ENCODE data around the gene TBC1D17.

The TBC1D17 gene

DNA sequence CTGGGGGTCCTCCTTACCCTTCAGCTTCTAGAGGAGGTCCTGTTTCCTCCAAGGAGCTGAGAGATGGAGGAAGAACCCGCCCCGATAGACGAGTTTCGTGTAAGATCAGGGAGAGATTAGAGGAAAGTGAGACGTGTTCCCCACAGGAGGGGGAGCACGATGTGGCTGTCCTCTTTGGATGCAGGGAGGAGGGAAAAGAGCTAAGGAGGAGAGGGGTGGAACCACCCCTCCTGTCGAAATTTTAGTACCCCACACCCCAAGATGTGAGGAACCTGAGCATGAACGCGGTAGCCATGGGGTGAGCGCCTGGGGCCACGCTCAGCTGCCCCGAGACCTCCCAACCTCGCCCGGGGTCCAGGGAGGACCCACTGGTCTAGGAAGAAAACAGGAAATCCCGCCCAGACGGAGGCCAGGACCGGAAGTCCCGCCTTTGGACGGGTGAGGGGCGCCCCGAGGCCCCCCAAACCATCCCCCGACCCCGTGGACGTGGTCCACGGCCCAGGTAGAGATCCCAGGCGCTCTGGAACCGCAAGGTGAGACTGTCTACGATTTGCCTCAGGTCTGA is 1.6 kb upstream of the TBC1D17 start:
- DNase-seq (ENCODE audit: low read depth, low spot score) = no peak

- DNase-seq (ENCODE audit: low read depth, low spot score) = peak; percentile 98
Measured at GRCh38 chr19:49876422-49877019, 981 bp upstream of the TBC1D17 start.

- DNase-seq (ENCODE audit: low read depth, low spot score) = peak; percentile 93
Measured at GRCh38 chr19:49877879-49878743, 609 bp downstream of the TBC1D17 start.

DNA sequence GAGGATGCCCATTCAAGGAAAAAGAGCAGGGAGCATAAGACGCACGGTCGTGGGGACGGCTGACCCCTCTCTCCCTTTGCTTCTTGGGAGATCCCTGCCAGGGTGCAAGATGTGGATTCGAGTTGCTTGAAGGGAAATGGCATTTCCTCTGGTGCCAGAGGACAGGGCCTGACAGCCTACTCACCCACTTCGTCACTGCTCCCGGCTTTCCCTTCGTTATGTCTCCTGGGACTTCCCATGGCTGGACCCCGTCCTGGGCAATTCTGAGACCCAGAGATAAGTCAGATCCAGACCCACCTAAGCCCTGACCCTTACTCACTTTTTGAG is 1.2 kb downstream of the TBC1D17 start:
- DNase-seq (ENCODE audit: low read depth, low spot score) = no peak

- no peak for DNase-seq (ENCODE audit: low read depth, low spot score)
Measured at GRCh38 chr19:49879243-49879963, 1.9 kb downstream of the TBC1D17 start.

GRCh38 chr19:49880162-49880869 is 2.8 kb downstream of the TBC1D17 start:
- no peak for DNase-seq (ENCODE audit: low read depth, low spot score)

GRCh38 chr19:49881186-49881585 is 3.7 kb downstream of the TBC1D17 start:
- no peak for DNase-seq (ENCODE audit: low read depth, low spot score)

DNA sequence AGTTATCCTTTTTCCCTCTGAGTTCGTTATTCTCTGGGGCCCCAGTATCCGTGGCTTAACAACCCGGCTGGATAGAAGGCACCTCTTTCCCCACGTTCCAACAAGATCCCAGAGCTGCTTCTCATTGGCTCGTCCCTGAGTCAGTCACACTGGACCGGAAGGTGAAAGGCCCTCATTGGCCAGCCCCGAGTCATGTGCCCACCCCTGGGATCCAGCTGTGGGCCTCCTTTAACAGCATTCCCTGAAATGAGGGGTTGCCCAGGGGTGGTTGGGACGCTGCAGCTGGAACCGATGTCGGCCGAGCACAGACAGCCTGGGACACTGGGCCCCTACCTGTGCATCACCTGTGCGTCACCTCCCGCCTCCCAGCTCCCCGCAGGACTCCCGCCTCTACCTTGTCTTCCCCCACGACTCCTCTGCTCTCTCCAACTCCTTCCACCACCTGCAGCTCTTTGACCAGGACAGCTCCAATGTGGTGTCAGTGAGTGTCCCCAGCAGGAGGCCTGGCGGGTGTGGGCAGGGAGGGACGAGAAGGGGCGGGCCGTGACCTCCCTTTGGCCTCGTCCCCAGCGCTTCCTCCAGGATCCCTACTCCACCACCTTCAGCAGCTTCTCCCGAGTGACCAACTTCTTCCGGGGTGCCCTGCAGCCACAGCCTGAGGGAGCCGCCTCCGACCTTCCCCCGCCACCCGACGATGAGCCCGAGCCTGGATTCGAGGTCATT is 4.3 kb downstream of the TBC1D17 start:
- DNase-seq (ENCODE audit: low read depth, low spot score) = no peak

- DNase-seq (ENCODE audit: low read depth, low spot score) = no peak
Measured at GRCh38 chr19:49882643-49883042, 5.1 kb downstream of the TBC1D17 start.

GRCh38 chr19:49883094-49883493 is 5.6 kb downstream of the TBC1D17 start:
- DNase-seq (ENCODE audit: low read depth, low spot score) = no peak

DNA sequence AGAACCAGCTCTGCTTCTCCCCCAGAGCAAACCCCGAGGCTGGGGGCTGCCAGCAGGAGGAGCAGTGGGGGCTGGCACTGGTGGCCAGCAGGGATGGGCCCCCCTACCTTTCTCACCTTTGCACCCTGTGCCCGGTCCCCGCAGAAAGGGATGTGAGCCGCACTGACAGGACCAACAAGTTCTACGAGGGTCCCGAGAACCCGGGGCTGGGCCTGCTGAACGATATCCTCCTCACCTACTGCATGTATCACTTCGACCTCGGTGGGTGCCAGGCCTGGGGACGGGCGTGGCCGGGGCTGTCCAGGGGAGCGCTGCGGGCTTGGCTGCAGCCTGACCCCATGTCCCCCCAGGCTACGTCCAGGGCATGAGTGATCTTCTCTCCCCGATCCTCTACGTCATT is 6.6 kb downstream of the TBC1D17 start:
- no peak for DNase-seq (ENCODE audit: low read depth, low spot score)

DNA sequence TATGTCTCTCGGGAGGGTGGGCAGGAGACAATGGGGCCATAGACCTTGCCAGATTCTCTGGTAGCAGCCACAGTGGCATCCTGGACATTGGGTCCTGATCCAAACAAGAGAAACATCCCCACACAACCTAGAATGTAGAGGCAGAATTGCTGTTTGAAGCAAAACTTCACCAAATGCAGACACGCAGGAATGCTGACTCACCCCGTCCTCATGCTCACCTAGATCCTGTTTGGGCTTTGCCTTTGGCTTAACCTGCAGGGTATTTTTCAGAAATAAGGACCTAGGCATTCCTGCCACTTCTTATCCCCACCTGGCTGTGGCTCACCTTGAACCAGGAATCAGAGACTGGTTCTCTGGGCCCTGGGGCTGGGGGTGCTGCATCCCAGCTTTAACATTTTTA is 7.3 kb downstream of the TBC1D17 start:
- no peak for DNase-seq (ENCODE audit: low read depth, low spot score)

DNA sequence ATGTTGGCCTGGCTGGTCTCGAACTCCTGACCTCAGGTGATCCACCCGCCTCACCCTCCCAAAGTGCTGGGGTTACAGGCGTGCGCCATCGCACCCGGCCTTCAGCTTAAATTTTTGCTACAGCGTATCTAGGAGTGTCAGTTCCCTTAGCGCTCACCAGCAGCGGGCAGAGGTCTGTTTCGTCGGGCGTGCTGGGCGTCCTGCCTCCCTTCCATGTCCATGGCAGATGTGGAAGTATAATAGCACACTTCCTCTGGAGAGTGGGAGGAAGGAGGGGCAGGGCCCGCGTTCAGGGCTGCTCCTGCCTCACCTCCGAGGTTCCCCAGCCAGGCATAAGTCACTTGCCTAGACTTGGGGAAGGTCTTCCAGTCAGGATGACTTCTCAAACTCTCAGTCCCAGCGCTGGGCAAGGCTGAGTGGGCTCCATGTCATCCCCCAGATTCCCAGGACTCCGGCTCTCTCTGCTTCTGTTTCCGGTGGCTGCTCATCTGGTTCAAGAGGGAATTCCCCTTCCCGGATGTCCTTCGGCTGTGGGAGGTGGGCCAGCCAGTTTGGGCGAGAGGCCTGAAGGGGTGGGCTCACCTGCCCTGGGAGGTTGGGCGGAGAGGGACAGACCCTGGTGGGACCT is 9.6 kb downstream of the TBC1D17 start:
- no peak for DNase-seq (ENCODE audit: low read depth, low spot score)

- no peak for DNase-seq (ENCODE audit: low read depth, low spot score)
Measured at GRCh38 chr19:49887665-49888509, 10.4 kb downstream of the TBC1D17 start.

DNA sequence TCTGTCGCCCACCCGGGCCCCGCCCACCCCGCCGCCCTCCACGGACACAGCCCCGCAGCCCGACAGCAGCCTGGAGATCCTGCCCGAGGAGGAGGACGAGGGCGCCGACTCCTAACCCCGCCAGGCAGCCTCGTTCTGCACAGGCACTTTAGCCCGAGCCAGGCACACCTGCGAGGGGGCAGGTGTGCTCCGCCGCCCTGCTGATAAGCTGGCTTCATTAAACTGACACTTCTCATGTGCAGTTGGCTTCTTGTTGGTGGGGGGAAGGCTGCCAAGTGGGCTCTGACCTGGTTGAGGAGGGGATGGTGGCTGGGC is 11.0 kb downstream of the TBC1D17 start:
- no peak for DNase-seq (ENCODE audit: low read depth, low spot score)

GRCh38 chr19:49889038-49889686 is 11.7 kb downstream of the TBC1D17 start:
- DNase-seq (ENCODE audit: low read depth, low spot score) = no peak

GRCh38 chr19:49889687-49890348 is 12.3 kb downstream of the TBC1D17 start:
- DNase-seq (ENCODE audit: low read depth, low spot score) = no peak

DNA sequence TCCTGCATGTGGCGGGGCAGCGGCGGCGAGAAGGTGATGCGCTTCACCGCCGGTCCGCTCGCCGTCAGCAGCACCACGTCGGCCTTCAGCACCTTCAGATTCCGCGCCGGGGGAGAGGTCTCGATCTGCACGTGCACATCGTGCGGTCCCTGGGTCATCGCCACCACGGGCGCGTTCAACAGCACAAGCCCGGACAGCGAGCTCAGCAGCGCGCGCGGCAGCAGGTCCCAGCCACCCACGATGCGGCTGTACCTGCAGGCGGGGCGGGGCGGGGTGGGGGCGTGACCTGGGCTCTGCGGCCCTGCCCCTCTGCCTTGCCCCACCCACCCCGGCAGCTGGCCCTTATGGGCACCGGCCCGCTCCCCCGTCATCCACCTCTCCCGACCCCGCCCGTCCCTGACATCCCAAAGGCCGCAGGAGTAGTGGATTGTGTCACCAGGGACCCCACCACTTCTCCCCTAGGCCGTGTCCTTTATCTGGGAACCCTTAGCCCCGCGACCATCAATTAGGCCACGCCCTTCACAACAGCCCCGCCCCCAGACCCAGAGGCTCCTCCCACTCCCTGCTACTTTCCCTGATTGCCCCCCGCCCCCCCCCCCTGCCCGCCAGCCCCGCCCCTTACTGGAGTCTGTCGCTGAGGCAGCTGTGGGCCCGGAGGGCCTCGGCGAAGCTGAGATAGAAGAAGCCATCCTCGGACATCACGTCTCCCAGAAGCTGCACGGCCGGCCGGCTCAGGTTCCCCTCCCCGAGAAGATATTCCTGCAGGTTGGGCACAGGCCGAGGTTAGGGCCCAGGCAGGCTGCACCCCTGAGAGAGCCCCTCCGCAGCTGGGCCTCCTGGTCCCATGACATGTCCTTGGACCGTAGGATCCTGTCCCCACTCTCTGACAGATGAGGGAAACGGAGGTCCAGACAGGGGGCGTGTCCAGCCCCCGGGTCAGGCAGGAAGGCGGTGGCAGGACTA is 13.1 kb downstream of the TBC1D17 start:
- DNase-seq (ENCODE audit: low read depth, low spot score) = no peak

Measured in smooth muscle cell of the brain vasculature (primary cell).